ENCODE results near the gene CLMN. TPM values are rescaled to one million over a fixed set of nuclear protein-coding genes. Genes with fewer than 3 reads are reported as not detected.

CLMN gene
- total and polyA plus RNA-seq, 4 donors = 4.5 to 33.5 (median 11.7) TPM

DNA sequence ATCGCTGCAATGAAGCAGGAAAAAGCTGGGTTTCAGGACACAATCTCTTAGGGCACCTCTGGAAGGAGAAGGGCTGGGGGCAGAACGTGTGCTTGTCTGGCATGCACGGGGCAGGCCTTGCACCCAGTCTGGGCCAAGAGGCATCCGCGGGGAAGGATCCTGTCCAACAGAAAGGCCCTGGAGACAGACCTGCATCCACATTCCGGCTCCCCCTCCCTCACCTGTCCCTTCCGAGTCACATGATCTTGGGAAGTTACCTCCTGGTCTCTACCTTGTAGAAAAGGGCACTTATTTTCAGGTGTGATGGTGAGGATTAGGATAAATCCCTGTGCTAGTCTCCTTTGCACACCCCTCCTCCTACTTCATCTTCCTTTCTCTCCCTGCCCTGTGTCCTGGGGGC is 25.4 kb downstream of the CLMN start:
- no peak overlapping the region for H3K9ac ChIP-seq (ENCODE audit: insufficient read depth in 1 of 2, low read length in 2 of 2)
- DNase-seq = no peak
- 88 to 90% methylated on average over 7 of the region's 7 CpGs for WGBS, 2 donors

DNA sequence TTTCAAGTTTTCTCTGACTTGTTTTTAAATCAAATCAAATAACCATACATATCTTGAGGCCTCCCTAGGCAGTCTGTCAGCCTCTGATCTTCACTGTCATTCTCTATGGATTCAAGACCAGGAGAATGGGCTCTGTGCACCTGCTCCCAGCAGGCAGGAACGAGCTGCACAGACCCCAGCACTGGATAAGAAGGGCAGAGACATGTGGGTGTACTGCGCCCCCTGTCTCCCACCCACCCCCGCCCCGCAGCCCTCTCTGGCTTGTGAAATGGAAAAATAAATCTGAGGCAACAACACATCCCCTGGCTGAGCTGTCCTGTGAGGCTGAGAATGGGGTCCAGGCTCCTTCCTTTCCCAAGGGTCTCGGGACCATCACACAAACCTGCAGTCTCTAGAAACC is 26.3 kb downstream of the CLMN start:
- Histone ChIP-seq H3K27me3 (ENCODE audit: control insufficient read depth in 3 of 3, insufficient read depth in 3 of 3, low read length in 2 of 3) (no peaks in the 10 kb centered on the region), H3K4me1 (ENCODE audit: control insufficient read depth in 5 of 5, insufficient read depth in 5 of 5, low read length in 5 of 5) (peaks cover 0 to 9% (median 0%) of the 10 kb centered on the region in 5 donors), H3K4me3 (no peak overlapping the region), H3K9me3 (ENCODE audit: control insufficient read depth in 4 of 4, insufficient read depth in 3 of 4, low read length in 3 of 4) (peaks cover 0 to 6% (median 2%) of the 10 kb centered on the region in 4 donors), H3K36me3 (ENCODE audit: control insufficient read depth in 4 of 4, insufficient read depth in 4 of 4, low read length in 4 of 4) (no peaks in the 10 kb centered on the region), H3K27ac (ENCODE audit: low read depth in 1 of 2, low read length in 1 of 2) (no peak overlapping the region), H3K9ac (ENCODE audit: insufficient read depth in 1 of 2, low read length in 2 of 2) (no peak overlapping the region)
- TF ChIP-seq, protein P1, sequence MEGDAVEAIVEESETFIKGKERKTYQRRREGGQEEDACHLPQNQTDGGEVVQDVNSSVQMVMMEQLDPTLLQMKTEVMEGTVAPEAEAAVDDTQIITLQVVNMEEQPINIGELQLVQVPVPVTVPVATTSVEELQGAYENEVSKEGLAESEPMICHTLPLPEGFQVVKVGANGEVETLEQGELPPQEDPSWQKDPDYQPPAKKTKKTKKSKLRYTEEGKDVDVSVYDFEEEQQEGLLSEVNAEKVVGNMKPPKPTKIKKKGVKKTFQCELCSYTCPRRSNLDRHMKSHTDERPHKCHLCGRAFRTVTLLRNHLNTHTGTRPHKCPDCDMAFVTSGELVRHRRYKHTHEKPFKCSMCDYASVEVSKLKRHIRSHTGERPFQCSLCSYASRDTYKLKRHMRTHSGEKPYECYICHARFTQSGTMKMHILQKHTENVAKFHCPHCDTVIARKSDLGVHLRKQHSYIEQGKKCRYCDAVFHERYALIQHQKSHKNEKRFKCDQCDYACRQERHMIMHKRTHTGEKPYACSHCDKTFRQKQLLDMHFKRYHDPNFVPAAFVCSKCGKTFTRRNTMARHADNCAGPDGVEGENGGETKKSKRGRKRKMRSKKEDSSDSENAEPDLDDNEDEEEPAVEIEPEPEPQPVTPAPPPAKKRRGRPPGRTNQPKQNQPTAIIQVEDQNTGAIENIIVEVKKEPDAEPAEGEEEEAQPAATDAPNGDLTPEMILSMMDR (IDR thresholded peaks at IDR 0.05; ENCODE audit: control extremely low read depth, extremely low read depth) = no peak
- ATAC-seq (ENCODE audit: insufficient read depth, low FRiP score) (no peak), DNase-seq (no peak)
- WGBS, 2 donors = 62 to 73% methylated on average over 5 of the region's 5 CpGs

More for the DNA sequence above, 25.4 kb downstream of the CLMN start:
- Histone ChIP-seq H3K27ac (ENCODE audit: low read depth in 1 of 2, low read length in 1 of 2) (no peak overlapping the region), H3K4me1 (ENCODE audit: control insufficient read depth in 5 of 5, insufficient read depth in 5 of 5, low read length in 5 of 5) (peaks cover 0 to 6% (median 0%) of the 10 kb centered on the region in 5 donors), H3K36me3 (ENCODE audit: control insufficient read depth in 4 of 4, insufficient read depth in 4 of 4, low read length in 4 of 4) (no peaks in the 10 kb centered on the region), H3K4me3 (no peak overlapping the region), H3K9me3 (ENCODE audit: control insufficient read depth in 4 of 4, insufficient read depth in 3 of 4, low read length in 3 of 4) (peaks cover 0 to 6% (median 0%) of the 10 kb centered on the region in 4 donors), H3K27me3 (ENCODE audit: control insufficient read depth in 3 of 3, insufficient read depth in 3 of 3, low read length in 2 of 3) (no peaks in the 10 kb centered on the region)
- no peak for ATAC-seq (ENCODE audit: insufficient read depth, low FRiP score)
- TF ChIP-seq, protein P1 (IDR thresholded peaks at IDR 0.05; ENCODE audit: control extremely low read depth, extremely low read depth) = no peak

DNA sequence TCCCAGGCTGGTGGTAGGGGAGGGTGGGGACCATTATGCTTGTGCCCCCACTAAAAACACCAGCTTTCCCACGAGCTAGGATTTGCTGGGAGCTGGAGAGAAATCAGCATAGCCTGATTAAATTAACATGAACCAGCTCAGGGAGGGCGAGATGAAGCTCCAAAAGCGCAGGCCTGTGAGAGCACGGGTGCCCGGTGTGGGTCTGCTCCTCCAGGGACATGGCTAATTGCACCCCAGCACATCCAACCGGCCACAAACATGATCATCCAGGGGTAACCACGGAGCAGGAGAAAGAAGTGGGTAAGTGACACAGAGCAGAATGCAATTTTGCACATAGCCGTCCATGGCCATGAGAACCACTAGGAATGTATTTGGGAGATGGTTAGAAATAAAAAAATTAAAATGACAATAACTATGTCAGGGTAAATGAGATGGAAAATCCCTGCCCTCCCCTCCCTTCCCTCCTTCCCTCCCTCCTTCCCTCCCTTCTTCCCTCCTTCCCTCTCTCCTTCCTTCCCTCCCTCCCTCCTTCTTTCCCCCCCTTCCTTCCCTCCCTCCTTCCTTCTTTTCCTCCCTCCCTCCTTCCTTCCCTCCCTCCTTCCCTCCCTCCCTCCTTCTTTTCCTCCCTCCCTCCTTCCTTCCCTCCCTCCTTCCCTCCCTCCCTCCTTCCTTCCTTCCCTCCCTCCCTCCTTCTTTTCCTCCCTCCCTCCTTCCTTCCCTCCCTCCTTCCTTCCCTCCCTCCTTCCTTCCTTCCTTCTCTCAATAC is 26.9 kb downstream of the CLMN start:
- ATAC-seq (ENCODE audit: insufficient read depth, low FRiP score) (no peak), DNase-seq (no peak)

More for the DNA sequence above, 26.9 kb downstream of the CLMN start:
- H3K4me1 ChIP-seq (ENCODE audit: control insufficient read depth in 5 of 5, insufficient read depth in 5 of 5, low read length in 5 of 5) = peaks cover 0 to 9% (median 0%) of the 10 kb centered on the region in 5 donors
- no peak overlapping the region for H3K27ac ChIP-seq (ENCODE audit: low read depth in 1 of 2, low read length in 1 of 2)
- WGBS, 2 donors = 65 to 67% methylated on average over 8 of the region's 8 CpGs
- peaks cover 0 to 6% (median 2%) of the 10 kb centered on the region in 4 donors for H3K9me3 ChIP-seq (ENCODE audit: control insufficient read depth in 4 of 4, insufficient read depth in 3 of 4, low read length in 3 of 4)
- H3K4me3 ChIP-seq = no peak overlapping the region
- TF ChIP-seq, protein P1 (IDR thresholded peaks at IDR 0.05; ENCODE audit: control extremely low read depth, extremely low read depth) = no peak
- no peaks in the 10 kb centered on the region for H3K36me3 ChIP-seq (ENCODE audit: control insufficient read depth in 4 of 4, insufficient read depth in 4 of 4, low read length in 4 of 4)
- H3K9ac ChIP-seq (ENCODE audit: insufficient read depth in 1 of 2, low read length in 2 of 2) = no peak overlapping the region
- H3K27me3 ChIP-seq (ENCODE audit: control insufficient read depth in 3 of 3, insufficient read depth in 3 of 3, low read length in 2 of 3) = no peaks in the 10 kb centered on the region

Data from lung (tissue), 12 donors.